ENCODE results near the gene ZFYVE19. TPM values are rescaled to one million over a fixed set of nuclear protein-coding genes. Genes with fewer than 3 reads are reported as not detected.
A peak's percentile ranks its signal among the peaks of the same experiment; 100 is the strongest.

Gene ZFYVE19
- total and polyA plus RNA-seq, 2 of the 13 experiments (the other 11 are each of a cell fraction or from before 2014, with no cell fraction given): 23.3 to 44.0 TPM

- TF ChIP-seq SRY (CRISPR knock-in tag; IDR thresholded peaks at IDR 0.05): no peak
- TF ChIP-seq ZHX2 (IDR thresholded peaks at IDR 0.05; ENCODE audit: low read depth): no peak
- TF ChIP-seq ZHX2 (CRISPR knock-in tag; IDR thresholded peaks at IDR 0.05; ENCODE audit: borderline replicate concordance): no peak
- peak; percentile 66; the same call in 1 of the 2 replicates for TF ChIP-seq GFI1 (CRISPR knock-in tag; IDR thresholded peaks at IDR 0.05; ENCODE audit: borderline replicate concordance)
- peak; percentile 34; the same call in 1 of the 2 replicates for TF ChIP-seq ZNF574 (CRISPR knock-in tag; IDR thresholded peaks at IDR 0.05)
- TF ChIP-seq GATAD1 (CRISPR knock-in tag; IDR thresholded peaks at IDR 0.05): 0 out of 2 replicates have a peak, but pooled peaks have one; percentile 30
- peak; percentile 29; the same call in 1 of the 2 replicates for TF ChIP-seq UBTF (CRISPR knock-in tag; IDR thresholded peaks at IDR 0.05)
- 0 out of 2 replicates have a peak, but pooled peaks have one; percentile 6 for TF ChIP-seq TCF7 (IDR thresholded peaks at IDR 0.05; ENCODE audit: low read depth)
- TF ChIP-seq ARNTL (CRISPR knock-in tag; IDR thresholded peaks at IDR 0.05): 0 out of 2 replicates have a peak, but pooled peaks have one; percentile 20
- TF ChIP-seq ZNF549 (CRISPR knock-in tag; IDR thresholded peaks at IDR 0.05): no peak
- TF ChIP-seq TSC22D2 (CRISPR knock-in tag; IDR thresholded peaks at IDR 0.05; ENCODE audit: borderline replicate concordance): no peak
- TF ChIP-seq ZNF639 (CRISPR knock-in tag; conservative IDR thresholded peaks at IDR 0.05): no peak
- TF ChIP-seq ZNF264 (CRISPR knock-in tag; IDR thresholded peaks at IDR 0.05): 0 out of 2 replicates have a peak, but pooled peaks have one; percentile 58
- TF ChIP-seq PLSCR1 (CRISPR knock-in tag; IDR thresholded peaks at IDR 0.05; ENCODE audit: borderline replicate concordance): no peak
- no peak for TF ChIP-seq ZNF773 (CRISPR knock-in tag; IDR thresholded peaks at IDR 0.05; ENCODE audit: borderline replicate concordance)
These were observed 13.5 kb upstream of the ZFYVE19 start (continued) for GRCh38 chr15:40793216-40793989.

Measured in HepG2 (cell line).